ENCODE data around the gene RALA.

DNA sequence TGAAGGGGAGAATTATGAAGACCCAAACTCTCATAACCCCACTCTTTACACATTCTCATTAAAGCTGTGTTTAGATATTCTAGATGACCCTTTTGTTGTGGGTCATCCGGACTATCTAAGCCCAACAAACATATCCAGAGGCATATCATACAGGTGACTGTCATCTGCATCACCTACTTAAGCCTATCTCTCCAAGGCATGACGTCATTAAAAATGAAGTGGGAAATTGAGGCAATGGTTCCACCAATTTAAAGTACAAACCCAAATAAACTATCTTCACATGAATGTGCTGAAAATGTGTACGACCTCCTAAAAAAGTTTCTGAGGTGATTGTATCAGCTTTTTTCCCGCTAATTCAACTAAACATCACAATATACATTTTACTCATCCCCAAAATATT is 4.5 kb upstream of the RALA start:
- TF ChIP-seq, protein P1, sequence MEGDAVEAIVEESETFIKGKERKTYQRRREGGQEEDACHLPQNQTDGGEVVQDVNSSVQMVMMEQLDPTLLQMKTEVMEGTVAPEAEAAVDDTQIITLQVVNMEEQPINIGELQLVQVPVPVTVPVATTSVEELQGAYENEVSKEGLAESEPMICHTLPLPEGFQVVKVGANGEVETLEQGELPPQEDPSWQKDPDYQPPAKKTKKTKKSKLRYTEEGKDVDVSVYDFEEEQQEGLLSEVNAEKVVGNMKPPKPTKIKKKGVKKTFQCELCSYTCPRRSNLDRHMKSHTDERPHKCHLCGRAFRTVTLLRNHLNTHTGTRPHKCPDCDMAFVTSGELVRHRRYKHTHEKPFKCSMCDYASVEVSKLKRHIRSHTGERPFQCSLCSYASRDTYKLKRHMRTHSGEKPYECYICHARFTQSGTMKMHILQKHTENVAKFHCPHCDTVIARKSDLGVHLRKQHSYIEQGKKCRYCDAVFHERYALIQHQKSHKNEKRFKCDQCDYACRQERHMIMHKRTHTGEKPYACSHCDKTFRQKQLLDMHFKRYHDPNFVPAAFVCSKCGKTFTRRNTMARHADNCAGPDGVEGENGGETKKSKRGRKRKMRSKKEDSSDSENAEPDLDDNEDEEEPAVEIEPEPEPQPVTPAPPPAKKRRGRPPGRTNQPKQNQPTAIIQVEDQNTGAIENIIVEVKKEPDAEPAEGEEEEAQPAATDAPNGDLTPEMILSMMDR (conservative IDR thresholded peaks at IDR 0.05; ENCODE audit: low read depth in 2 of 2), result no peak
- TF ChIP-seq POLR2AphosphoS5 (IDR thresholded peaks at IDR 0.05; ENCODE audit: low read depth), result no peak
- no peak for TF ChIP-seq REST (IDR thresholded peaks at IDR 0.05; ENCODE audit: unreplicated experiment)
- no peak for TF ChIP-seq EZH2phosphoT487 (IDR thresholded peaks at IDR 0.05; ENCODE audit: unreplicated experiment)
- no peak for TF ChIP-seq EZH2 (IDR thresholded peaks at IDR 0.05; ENCODE audit: low read depth, unreplicated experiment)
- no peak for TF ChIP-seq CREB1 (CRISPR knock-in tag; IDR thresholded peaks at IDR 0.05; ENCODE audit: low read depth)
- no peak for TF ChIP-seq STAT1 (IDR thresholded peaks at IDR 0.05; ENCODE audit: unreplicated experiment)
- TF ChIP-seq NANOG (IDR thresholded peaks at IDR 0.05; ENCODE audit: borderline replicate concordance), result no peak
- no peak for TF ChIP-seq ZNF331 (CRISPR knock-in tag; IDR thresholded peaks at IDR 0.05; ENCODE audit: low read depth)
- TF ChIP-seq ZNF114 (CRISPR knock-in tag; IDR thresholded peaks at IDR 0.05), result no peak
- no peak for TF ChIP-seq ZNF462 (CRISPR knock-in tag; IDR thresholded peaks at IDR 0.05)
- TF ChIP-seq JUNB (IDR thresholded peaks at IDR 0.05; ENCODE audit: unreplicated experiment), result no peak
- TF ChIP-seq ETS1 (IDR thresholded peaks at IDR 0.05), result no peak

Measured in GM23338 (cell line).